Activated T-cell treated with anti-CD3 and anti-CD28 coated beads for 48 hours (primary cell): Measurements from ENCODE around the gene CD37.
"Not testable (repeated sequence)": the region's sequence is repeated elsewhere in the genome, so short reads cannot be mapped to it uniquely, and the experiment has no call there.

Experiments
- DNase-seq: peaks from one replicate; pipeline ENCODE4 v3.0.0-alpha.2; 2020; ENCODE audit warnings: low read depth

Gene CD37

GRCh38 chr19:49335071-49335783 lies at the start of gene CD37:
TSS of gene CD37 (plus strand) at chr19:49335406. CDS start at chr19:49335541, 135 bp downstream.
- peak; percentile 34 for DNase-seq

GRCh38 chr19:49287141-49287770 lies 48.0 kb upstream of the CD37 start:
- DNase-seq, result no peak

GRCh38 chr19:49288205-49288604 lies 47.0 kb upstream of the CD37 start:
- not testable (repeated sequence) for DNase-seq

- not testable (repeated sequence) for DNase-seq
These were observed 45.9 kb upstream of the CD37 start for GRCh38 chr19:49289286-49289685.

GRCh38 chr19:49290517-49290916 lies 44.7 kb upstream of the CD37 start:
- DNase-seq, result no peak

- no peak for DNase-seq
These were observed 40.8 kb upstream of the CD37 start for GRCh38 chr19:49294401-49294800.

- DNase-seq, result no peak
These were observed 39.9 kb upstream of the CD37 start for GRCh38 chr19:49295208-49295880.

- DNase-seq, result no peak
These were observed 37.8 kb upstream of the CD37 start for GRCh38 chr19:49297403-49297802.

- not testable (repeated sequence) for DNase-seq
These were observed 36.6 kb upstream of the CD37 start for GRCh38 chr19:49298653-49299052.

- DNase-seq, result peak; percentile 76
These were observed 33.9 kb upstream of the CD37 start for GRCh38 chr19:49301165-49301865.

GRCh38 chr19:49301866-49302252 lies 33.3 kb upstream of the CD37 start:
- no peak for DNase-seq

GRCh38 chr19:49306734-49307133 lies 28.5 kb upstream of the CD37 start:
- not testable (repeated sequence) for DNase-seq

GRCh38 chr19:49309087-49309486 lies 26.1 kb upstream of the CD37 start:
- DNase-seq, result no peak

GRCh38 chr19:49315111-49315510 lies 20.1 kb upstream of the CD37 start:
- DNase-seq, result no peak

GRCh38 chr19:49316284-49316683 lies 18.9 kb upstream of the CD37 start:
- DNase-seq, result no peak

GRCh38 chr19:49318296-49318695 lies 16.9 kb upstream of the CD37 start:
- DNase-seq, result no peak

GRCh38 chr19:49324801-49325576 lies 10.2 kb upstream of the CD37 start, which contains the start of gene SLC6A16:
TSS of gene SLC6A16 (minus strand) at chr19:49325191. CDS start at chr19:49311347, 13,844 bp downstream.
- no peak for DNase-seq

- not testable (repeated sequence) for DNase-seq
These were observed 9.4 kb upstream of the CD37 start for GRCh38 chr19:49325756-49326155.

- DNase-seq, result no peak
These were observed 9.0 kb upstream of the CD37 start for GRCh38 chr19:49326165-49326704.

- DNase-seq, result peak; percentile 33
These were observed 7.2 kb upstream of the CD37 start for GRCh38 chr19:49327878-49328544.

GRCh38 chr19:49328741-49329140 lies 6.5 kb upstream of the CD37 start:
- no peak for DNase-seq
